Endothelial cell of umbilical vein (primary cell): ENCODE measurements around the gene FAM222A. TPM values are rescaled to one million over a fixed set of nuclear protein-coding genes. Genes with fewer than 3 reads are reported as not detected.

Experiments
- BruUV-seq: library from RNA; stranded (reverse); fragments of 400-500 nt; replicated peaks from 2 replicates; lab custom pipeline; 2021; lab: Mats Ljungman, UMichigan
- CTCF ChIA-PET: fragments of 300-600, 350-600 bp; sonication (Branson Sonifier 250); formaldehyde crosslinking; loops from one replicate; lab custom pipeline; 2021; ENCODE audit warnings: antibody characterized with exemption, inconsistent platforms; lab: Charles Lee
- POLR2A ChIA-PET: fragments of 300-600, 350-600 bp; sonication (Branson Sonifier 250); formaldehyde crosslinking; loops from one replicate; lab custom pipeline; 2021; ENCODE audit warnings: antibody characterized with exemption, inconsistent platforms; lab: Charles Lee
- DNase-seq: peaks from one replicate; pipeline ENCODE4 v3.0.0-alpha.2; 2011; ENCODE audit warnings: low read depth, low spot score
- FAIRE-seq: peaks from 2 replicates; lab custom pipeline; 2011; peaks lifted over from hg19 to GRCh38; lab: Jason Lieb, UNC
- H2AFZ ChIP-seq: 2 replicates; pipeline ENCODE4 v1.6.0; 2012; ENCODE audit warnings: low read depth, low read length, control low read depth, inconsistent platforms
- H3K27ac ChIP-seq: 2 replicates; pipeline ENCODE4 v1.5.1; 2011; ENCODE audit warnings: low read depth, mild to moderate bottlenecking, control low read depth, low read length, moderate library complexity; ENCODE audit not compliant: insufficient read depth
- H3K27me3 ChIP-seq, 2 experiments: 2 replicates each; pipeline versions ENCODE4 v1.6.0 to v1.6.1; 2011; ENCODE audit warnings: low read length in 2 of 2, mixed read lengths in 1 of 2; ENCODE audit not compliant: control insufficient read depth in 2 of 2, insufficient read depth in 2 of 2
- H3K36me3 ChIP-seq, 2 experiments: 2 replicates in 1 of 2; 3 replicates in 1 of 2; pipeline ENCODE4 v1.5.1; 2011; ENCODE audit warnings: low read length in 2 of 2, mild to moderate bottlenecking in 1 of 2, moderate library complexity in 1 of 2; ENCODE audit not compliant: control insufficient read depth in 2 of 2, insufficient read depth in 2 of 2; ENCODE audit errors: extremely low read depth in 1 of 2
- H3K4me1 ChIP-seq: 3 replicates; pipeline ENCODE4 v1.5.1; 2011; ENCODE audit warnings: mild to moderate bottlenecking, low read length; ENCODE audit not compliant: control insufficient read depth, insufficient read depth; ENCODE audit errors: extremely low read depth
- H3K4me2 ChIP-seq: 2 replicates; pipeline ENCODE4 v1.6.1; 2011; ENCODE audit warnings: low read length, control low read depth, mixed read lengths; ENCODE audit not compliant: insufficient read depth
- H3K4me3 ChIP-seq, 3 experiments: fragments of 200-600 bp in 1 of 3; sonication (generic), shearing (Covaris generic) in 1 of 3; replicated peaks in 1 of 3; 2 replicates each; pipeline ENCODE4 v1.5.1; 2011 to 2016; ENCODE audit warnings: control low read depth in 3 of 3, low read length in 3 of 3, mild to moderate bottlenecking in 2 of 3, inconsistent platforms in 1 of 3, low read depth in 1 of 3, moderate library complexity in 1 of 3; ENCODE audit not compliant: insufficient read depth in 1 of 3
- H3K79me2 ChIP-seq: 2 replicates; pipeline ENCODE4 v1.6.0; 2012; ENCODE audit warnings: low read length, inconsistent platforms; ENCODE audit not compliant: control insufficient read depth, insufficient read depth
- H3K9ac ChIP-seq: replicated peaks from 2 replicates; pipeline ENCODE3; 2011; ENCODE audit warnings: low read length, control low read depth; ENCODE audit not compliant: insufficient read depth; ENCODE audit errors: extremely low read depth
- H3K9me1 ChIP-seq: replicated peaks from 3 replicates; pipeline ENCODE4 v1.6.0; 2011; ENCODE audit warnings: mild to moderate bottlenecking, low read length; ENCODE audit not compliant: control insufficient read depth, insufficient read depth; ENCODE audit errors: extremely low read depth
- H3K9me3 ChIP-seq: replicated peaks from 2 replicates; pipeline ENCODE4 v1.5.1; 2012; ENCODE audit warnings: low read length, inconsistent platforms; ENCODE audit not compliant: control insufficient read depth, insufficient read depth
- H4K20me1 ChIP-seq: replicated peaks from 2 replicates; pipeline ENCODE3; 2011; ENCODE audit warnings: mild to moderate bottlenecking, low read length; ENCODE audit not compliant: control insufficient read depth, insufficient read depth; ENCODE audit errors: extremely low read depth
- CTCF ChIP-seq, 2 donors: IDR thresholded peaks; 1 replicate in 1 of 2; 2 replicates in 1 of 2; pipeline ENCODE4 v1.5.1; 2011; ENCODE audit warnings: low read length in 2 of 2, mild to moderate bottlenecking in 2 of 2, moderate library complexity in 2 of 2, control low read depth in 1 of 2, inconsistent platforms in 1 of 2, low read depth in 1 of 2; ENCODE audit not compliant: insufficient read depth in 1 of 2; ENCODE audit errors: extremely low read depth in 1 of 2
- EZH2 ChIP-seq: IDR thresholded peaks from 2 replicates; pipeline ENCODE4 v1.6.1; 2012; ENCODE audit warnings: borderline replicate concordance, low read depth, mild to moderate bottlenecking, moderate library complexity, low read length, inconsistent platforms; ENCODE audit not compliant: severe bottlenecking
- FOS ChIP-seq: IDR thresholded peaks from 2 replicates; pipeline ENCODE4 v1.6.1; 2011; ENCODE audit warnings: mild to moderate bottlenecking, low read length, moderate library complexity, borderline replicate concordance; ENCODE audit not compliant: insufficient read depth
- GATA2 ChIP-seq: IDR thresholded peaks from 2 replicates; pipeline ENCODE4 v1.7.0; 2011; ENCODE audit warnings: low read depth, mild to moderate bottlenecking, moderate library complexity, mixed read lengths, low read length; ENCODE audit not compliant: insufficient read length, insufficient read depth
- JUN ChIP-seq: IDR thresholded peaks from 2 replicates; pipeline ENCODE4 v1.6.1; 2011; ENCODE audit warnings: borderline replicate concordance, low read depth; ENCODE audit not compliant: insufficient read length, insufficient read depth
- MAX ChIP-seq: IDR thresholded peaks from 2 replicates; pipeline ENCODE4 v1.6.1; 2011; ENCODE audit not compliant: insufficient read depth, insufficient read length
- MYC ChIP-seq: IDR thresholded peaks from one replicate; pipeline ENCODE4 v1.6.1; 2011; ENCODE audit warnings: mild to moderate bottlenecking, low read depth, low read length
- POLR2A ChIP-seq: IDR thresholded peaks from 2 replicates; pipeline ENCODE4 v1.6.1; 2012; ENCODE audit warnings: low read depth, mild to moderate bottlenecking, control low read depth, low read length
- POLR2AphosphoS5 ChIP-seq: IDR thresholded peaks from 2 replicates; pipeline ENCODE4 v1.6.1; 2012; ENCODE audit warnings: low read depth, mild to moderate bottlenecking, control low read depth, low read length, moderate library complexity; ENCODE audit not compliant: insufficient read depth
- dilution Hi-C: fragments of 300-500 bp; cut with MboI; formaldehyde crosslinking; loops from one replicate; pipeline ENCODE4 v1.15.0; 2019; ENCODE audit warnings: low sequenced_read_pairs; ENCODE audit not compliant: extremely low pct_ligation_motif_present
- intact Hi-C: fragments of 100-400 bp; cut with micrococcal nuclease; formaldehyde crosslinking; loops from one replicate; pipeline ENCODE4 v1.10.0; 2022
- polyA plus RNA-seq, 4 experiments: library from polyadenylated mRNA; depleted of rRNA in 3 of 4; stranded (reverse) in 3 of 4; unstranded in 1 of 4; fragments of >200 nt; gene quantifications; 2 replicates each; pipeline versions ENCODE4 v1.2.1 to v1.2.3, GENCODE V29; 2011 to 2012; ENCODE audit warnings: missing spikeins in 1 of 4
- total RNA-seq: library from RNA; stranded (reverse); gene quantifications from 2 replicates; pipeline ENCODE4 v1.2.3, GENCODE V29; 2021

Gene FAM222A
- total and polyA plus RNA-seq, 2 donors (not counting 3 experiments of a cell fraction or from before 2014, with no cell fraction given) = 0.62 to 1.7 TPM

GRCh38 chr12:109775172-109775881 lies 61.7 kb downstream of the FAM222A start:
- H3K4me3 ChIP-seq = no peak overlapping the region
- H3K27ac ChIP-seq = no peak overlapping the region
- no peaks in the 10 kb centered on the region for H3K9me3 ChIP-seq
- no peaks in the 10 kb centered on the region for H3K79me2 ChIP-seq
- no peaks in the 10 kb centered on the region for H3K36me3 ChIP-seq
- POLR2A ChIA-PET = no interaction called here
- peak; percentile 85 for FAIRE-seq
- H3K9ac ChIP-seq = no peak overlapping the region
- no peaks in the 10 kb centered on the region for H3K4me1 ChIP-seq
- TF ChIP-seq CTCF (IDR thresholded peaks at IDR 0.05; ENCODE audit: extremely low read depth in 1 of 2, insufficient read depth in 1 of 2, low read depth in 1 of 2, low read length in 2 of 2) (peak; percentile 91), FOS (no peak)
- H3K4me2 ChIP-seq = no peak overlapping the region
- no peaks in the 10 kb centered on the region for H3K27me3 ChIP-seq
- H2AFZ ChIP-seq = no peak overlapping the region
- intact Hi-C loops = loop anchor here (1.0 to 5.0 kb wide), 6 partner anchors 58 to 347 kb away; partner anchors contain the start of genes MMAB and MVK
- CTCF ChIA-PET = interaction anchor here (0.5 to 7.3 kb wide), 44 partner anchors 9 to 382 kb away, joined by 3 to 252 read pairs (median 4); partner anchors contain the start of genes MMAB, MVK and TRPV4
- dilution Hi-C loops = no loop called here
- H4K20me1 ChIP-seq = no peaks in the 10 kb centered on the region
- H3K9me1 ChIP-seq = no peaks in the 10 kb centered on the region
- DNase-seq = peak; percentile 62
- BruUV-seq = no TSS peak

- dilution Hi-C loops = no loop called here
- intact Hi-C loops = loop anchor here (5.0 kb wide), 1 partner anchor 59 kb away; no protein-coding TSS in a partner anchor
- H2AFZ ChIP-seq = no peak overlapping the region
- H3K9ac ChIP-seq = no peak overlapping the region
- no peak overlapping the region for H3K27ac ChIP-seq
- CTCF ChIA-PET = interaction anchor here (1.0 to 7.3 kb wide), 8 partner anchors 23 to 349 kb away, joined by 3 to 252 read pairs (median 22); no protein-coding TSS in a partner anchor
- no peaks in the 10 kb centered on the region for H3K36me3 ChIP-seq
- no peak for DNase-seq
- H3K9me3 ChIP-seq = no peaks in the 10 kb centered on the region
- H3K79me2 ChIP-seq = no peaks in the 10 kb centered on the region
- no peaks in the 10 kb centered on the region for H4K20me1 ChIP-seq
- TF ChIP-seq GATA2 (no peak), CTCF (IDR thresholded peaks at IDR 0.05; ENCODE audit: extremely low read depth in 1 of 2, insufficient read depth in 1 of 2, low read depth in 1 of 2, low read length in 2 of 2) (no peak), MYC (no peak), POLR2AphosphoS5 (no peak), MAX (no peak), JUN (no peak), POLR2A (no peak), EZH2 (no peak), FOS (no peak)
- POLR2A ChIA-PET = no interaction called here
- no peaks in the 10 kb centered on the region for H3K27me3 ChIP-seq
- BruUV-seq = no TSS peak
- H3K4me2 ChIP-seq = no peak overlapping the region
- no peaks in the 10 kb centered on the region for H3K4me1 ChIP-seq
- H3K4me3 ChIP-seq = no peak overlapping the region
- no peaks in the 10 kb centered on the region for H3K9me1 ChIP-seq
- no peak for FAIRE-seq
Measured at GRCh38 chr12:109776624-109777023, 63.0 kb downstream of the FAM222A start.
